NCI-H146 treated with DMSO at 0.1 percent for 48 hours (cell line): ENCODE data around the gene WWC1.

Experiments
- DNase-seq: peaks from one replicate; lab custom pipeline; 2025; ENCODE audit not compliant: unreplicated experiment; lab: John Stamatoyannopoulos, UW

Gene WWC1

DNA sequence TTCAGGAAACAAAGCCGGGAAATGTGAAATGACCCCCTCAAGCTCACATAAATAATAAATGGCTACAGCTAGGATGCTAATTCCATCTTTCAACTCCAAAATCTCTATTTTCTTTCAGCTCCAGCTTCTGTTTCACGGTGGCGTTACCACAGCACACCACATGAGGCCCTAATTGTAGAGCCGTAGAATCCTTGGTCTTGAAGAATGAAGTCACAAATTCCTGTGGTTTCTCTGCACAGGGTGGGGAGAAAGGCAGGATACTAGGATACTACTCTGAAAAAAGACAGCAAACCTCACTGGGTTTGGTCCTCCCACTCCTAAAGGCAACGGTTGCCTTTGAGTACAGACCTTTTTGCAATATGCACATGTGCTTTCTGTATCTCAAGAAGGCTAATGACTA is 180.9 kb downstream of the WWC1 start:
- DNase-seq: no peak

DNA sequence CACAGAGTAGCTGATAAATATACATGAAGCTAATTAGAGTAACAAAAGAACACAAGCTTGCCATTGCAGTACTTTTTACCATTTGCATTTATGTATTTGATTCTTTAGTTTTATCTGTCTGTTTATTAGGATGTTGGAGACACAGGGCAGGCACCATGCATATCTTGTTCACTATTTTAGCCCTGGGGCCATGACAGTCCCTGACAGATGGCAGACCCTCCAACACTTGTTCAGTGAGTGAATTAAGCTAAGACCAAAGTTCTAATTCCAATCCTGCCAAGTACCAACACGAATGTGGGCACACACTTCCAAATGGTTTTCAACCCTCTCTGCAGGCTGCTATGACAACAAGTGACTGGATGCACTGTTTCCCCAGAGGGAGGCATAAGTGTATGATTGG is 182.9 kb downstream of the WWC1 start:
- DNase-seq: no peak

DNA sequence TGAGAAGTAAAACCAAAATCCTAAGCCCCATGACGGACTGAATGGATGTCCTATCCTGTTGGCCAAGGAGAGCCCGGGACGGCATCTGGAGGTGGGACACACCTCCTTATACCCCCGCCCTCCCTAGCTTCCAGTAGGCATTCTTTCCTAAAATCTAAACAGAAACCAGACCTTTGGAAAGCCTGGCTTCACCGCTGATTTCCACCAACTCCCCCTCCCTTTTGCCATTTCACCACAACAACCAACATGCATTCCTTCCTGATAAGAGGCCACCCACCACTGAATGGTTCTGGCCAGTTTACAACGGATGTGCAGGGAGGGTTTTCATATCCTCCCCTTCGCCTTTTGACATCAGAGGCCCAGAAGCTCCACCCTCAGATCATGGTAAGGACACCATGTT is 185.6 kb downstream of the WWC1 start:
- no peak for DNase-seq

DNA sequence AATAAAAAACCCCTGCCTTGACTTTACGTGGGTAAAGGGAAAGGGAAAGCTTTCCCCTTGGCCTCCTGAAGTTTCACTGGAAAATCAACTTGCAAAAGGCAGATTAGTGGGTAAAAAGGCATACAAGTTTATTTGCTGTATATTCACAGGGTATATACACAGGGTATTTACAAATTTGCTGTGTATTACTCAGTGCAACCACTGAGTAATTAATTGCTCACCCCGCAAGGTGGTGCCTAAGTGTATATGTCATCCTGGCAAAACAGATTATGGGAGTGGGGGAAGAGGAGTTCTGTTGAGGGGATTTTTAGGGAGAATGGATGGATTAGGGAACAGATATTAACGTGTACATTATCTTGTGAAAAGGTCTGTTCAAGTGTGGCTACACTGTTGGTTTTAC is 187.7 kb downstream of the WWC1 start:
- DNase-seq: no peak

DNA sequence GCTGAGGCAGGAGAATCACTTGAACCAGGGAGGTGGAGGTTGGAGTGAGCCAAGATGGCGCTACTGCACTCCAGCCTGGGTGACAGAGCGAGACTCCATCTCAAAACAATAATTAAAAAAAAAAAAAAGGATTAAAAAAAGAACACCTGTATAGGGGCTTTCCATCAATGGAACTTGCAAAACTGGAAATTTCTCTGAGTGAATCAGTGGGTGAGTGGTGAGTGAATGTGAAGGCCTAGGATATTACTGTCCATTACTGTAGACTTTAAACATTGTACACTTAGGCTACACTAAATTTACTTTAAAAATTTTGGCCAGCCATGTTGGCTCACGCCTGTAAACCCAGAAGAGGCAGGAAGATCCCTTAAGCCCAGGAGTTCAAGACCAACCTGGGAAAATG is 189.2 kb downstream of the WWC1 start:
- no peak for DNase-seq

DNA sequence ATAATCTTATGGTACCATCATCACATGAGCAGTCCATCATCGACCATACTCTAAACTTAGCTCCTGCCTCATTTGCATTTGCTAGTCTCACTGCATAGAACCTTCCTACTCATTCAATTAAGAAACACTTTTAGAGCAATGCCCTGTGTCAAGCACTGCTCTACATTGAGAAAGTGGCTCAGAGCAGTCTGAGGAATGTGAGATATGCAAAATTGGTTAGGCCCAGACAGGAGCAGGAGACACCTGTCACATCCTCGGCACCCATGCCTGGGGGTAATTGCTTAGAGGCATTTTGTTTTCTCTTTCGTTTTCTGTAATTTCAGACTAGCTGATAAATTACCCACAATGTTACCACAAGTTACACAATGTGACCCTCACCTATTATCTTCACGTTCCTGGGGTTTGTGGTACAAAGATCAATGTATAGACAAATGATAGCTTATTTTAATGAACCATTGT is 189.9 kb downstream of the WWC1 start:
- no peak for DNase-seq

DNA sequence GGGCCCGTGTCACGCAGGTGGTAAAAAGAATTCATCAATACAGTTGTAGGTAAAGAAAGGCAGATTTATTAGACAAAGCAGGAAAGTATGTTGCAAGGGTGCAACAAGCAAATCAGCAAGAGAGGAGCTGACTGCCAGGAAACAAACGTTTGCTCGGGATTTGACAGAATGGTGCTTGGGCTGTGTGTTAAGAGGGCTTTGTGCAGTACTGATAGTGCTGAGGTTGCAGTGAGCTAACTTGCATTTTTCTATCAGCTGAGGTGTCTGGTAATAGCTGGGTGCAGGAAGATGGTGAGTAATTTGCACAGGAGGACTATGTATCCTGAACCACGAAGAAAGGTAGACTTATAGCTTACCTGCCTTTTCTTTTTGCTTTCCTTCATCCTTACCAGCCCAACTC is 190.9 kb downstream of the WWC1 start:
- no peak for DNase-seq

DNA sequence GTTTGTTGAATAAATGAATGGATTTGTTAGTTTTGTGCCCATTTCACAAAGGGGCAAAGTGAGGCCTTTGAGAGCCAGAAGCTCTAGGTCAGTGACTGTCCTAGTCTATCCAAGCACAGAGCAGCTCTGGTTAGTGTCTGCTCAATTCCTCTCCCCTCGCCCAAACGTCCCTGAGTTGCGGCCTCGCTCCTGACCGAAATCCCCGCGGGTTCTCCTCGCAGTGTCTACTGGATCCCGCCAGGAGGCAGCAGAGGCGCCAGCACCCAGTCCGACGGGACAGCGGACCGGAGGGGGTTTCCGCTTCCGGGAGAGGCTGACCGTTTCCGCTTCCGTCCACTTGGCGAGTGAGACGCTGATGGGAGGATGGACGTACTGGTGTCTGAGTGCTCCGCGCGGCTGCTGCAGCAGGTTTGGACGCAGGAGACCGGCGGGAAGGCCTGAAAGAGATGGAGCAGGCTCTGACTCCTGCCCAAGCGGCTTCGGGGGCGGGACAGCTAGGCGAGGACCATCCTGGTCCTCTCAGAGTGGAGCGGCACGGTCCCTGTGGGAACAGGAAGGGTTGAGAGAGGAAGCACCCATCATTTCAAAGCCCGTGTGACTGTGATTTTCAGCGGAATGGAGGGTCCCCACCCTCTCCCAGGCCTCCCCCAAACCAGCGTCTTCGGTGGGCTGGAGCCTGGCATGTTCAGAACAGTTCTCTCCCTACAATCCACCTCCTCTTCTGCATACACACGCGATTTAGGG is 194.9 kb downstream of the WWC1 start, which contains the start of gene RARS1:
RARS1 (plus strand) TSS at position 336 of the 744 bp plus-strand sequence; CDS start at position 364, 28 bp downstream.
- peak; percentile 61 for DNase-seq

DNA sequence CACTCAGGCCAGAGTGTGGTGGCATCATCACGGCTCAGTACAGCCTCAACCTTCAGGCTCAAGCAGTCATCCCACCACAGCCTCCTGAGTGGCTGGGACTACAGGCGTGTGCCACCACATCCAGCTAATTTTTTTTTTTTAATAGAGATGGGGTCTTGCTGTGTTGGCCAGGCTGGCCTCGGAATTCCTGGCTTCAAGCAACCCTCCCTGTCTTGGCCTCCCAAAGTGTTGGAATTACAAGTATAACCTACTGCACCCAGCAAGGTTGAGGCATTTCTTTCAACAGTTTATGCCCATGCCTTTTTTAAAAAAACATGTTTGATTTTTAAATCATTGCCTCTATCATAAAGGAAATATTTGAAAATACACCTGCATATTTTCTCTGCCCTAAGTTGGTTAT is 197.6 kb downstream of the WWC1 start:
- DNase-seq: no peak

DNA sequence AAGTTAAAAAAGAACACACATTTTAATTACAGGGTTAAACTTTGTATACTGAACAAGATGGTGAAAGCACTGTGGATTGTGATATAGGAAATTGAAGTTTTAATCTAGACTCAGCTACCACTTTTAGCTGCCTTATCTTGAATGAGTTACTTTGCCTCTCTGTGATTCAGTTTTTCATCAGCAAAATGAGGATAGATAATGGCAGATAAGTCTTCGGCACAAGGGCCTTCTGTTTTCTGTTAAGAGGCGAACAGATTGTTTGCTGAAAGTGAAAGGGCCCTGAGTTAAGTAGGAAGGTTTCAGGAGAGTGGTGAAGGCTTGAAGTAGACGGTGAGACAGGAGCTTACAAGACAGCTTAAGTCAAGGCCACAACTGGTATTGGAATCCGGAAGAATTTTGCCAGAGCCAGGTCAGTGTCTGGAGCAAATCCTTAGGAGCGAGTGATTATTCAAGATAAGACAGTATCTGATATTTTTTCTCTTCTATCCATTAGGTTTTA is 202.7 kb downstream of the WWC1 start:
- no peak for DNase-seq

DNA sequence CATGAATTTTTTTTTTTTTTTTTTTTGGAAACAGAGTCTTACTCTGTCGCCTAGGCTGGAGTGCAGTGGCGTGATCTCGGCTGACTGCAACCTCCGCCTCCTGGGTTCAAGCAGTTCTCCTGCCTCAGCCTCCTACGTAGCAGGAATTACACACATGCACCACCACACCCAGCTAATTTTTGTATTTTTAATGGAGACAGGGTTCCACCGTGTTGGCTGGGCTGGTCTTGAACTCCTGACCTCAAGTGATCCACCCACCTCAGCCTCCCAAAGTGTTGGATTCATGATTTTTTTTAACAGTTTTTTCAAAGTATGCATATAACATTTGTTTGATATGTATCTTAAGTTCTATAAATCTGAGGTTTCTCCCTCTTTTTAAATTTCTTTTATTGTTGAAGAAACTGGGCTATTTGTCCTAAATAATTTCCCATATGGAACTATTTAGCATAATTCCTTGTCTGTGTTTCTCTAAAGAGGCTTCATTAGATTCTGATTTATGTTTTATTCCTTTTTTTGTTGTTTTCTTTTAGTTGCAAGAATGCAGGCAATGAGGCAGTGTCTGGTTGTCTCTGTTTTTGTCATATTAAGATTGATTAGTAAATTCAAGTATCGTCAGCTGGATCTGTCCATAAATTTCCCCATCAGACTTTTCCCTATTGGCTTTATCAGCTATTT is 211.3 kb downstream of the WWC1 start:
- DNase-seq: no peak

DNA sequence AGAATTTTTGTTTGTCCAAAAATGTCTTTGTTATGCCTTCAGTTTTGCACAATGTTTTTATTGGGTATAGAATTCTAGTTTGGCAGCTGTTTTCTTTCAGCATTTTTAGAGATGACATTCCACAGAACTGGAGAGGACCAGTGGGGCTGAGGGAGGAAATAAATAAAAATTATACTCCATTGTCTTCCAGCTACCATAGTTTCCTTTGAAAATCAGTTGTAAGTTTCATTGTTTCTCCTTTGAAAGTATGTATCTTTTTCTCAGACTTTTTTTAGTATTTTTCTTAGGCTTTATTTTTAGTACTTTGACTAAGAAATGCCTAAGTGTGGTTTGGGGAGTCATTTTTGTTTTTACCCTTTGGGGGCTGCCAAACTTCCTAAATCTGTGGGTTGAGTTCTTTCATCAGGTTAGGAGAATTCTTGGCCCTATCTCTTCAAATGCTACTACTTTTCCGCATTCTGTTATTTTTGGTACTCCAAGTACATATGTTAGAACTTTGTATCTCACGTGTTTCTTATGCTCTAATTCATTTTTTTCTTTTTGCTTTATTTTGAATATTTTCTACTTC is 222.5 kb downstream of the WWC1 start:
- no peak for DNase-seq
